SH-SY5Y (cell line): Measurements from ENCODE around the gene CYP2A7.

Experiments used
- GATA2 ChIP-seq: IDR thresholded peaks from 2 replicates; pipeline ENCODE4 v1.6.1; 2011; ENCODE audit warnings: mild to moderate bottlenecking, low read depth, low read length
- GATA3 ChIP-seq: IDR thresholded peaks from 2 replicates; pipeline ENCODE4 v1.6.1; 2011; ENCODE audit warnings: low read depth, mild to moderate bottlenecking, low read length, moderate library complexity

GRCh38 chr19:40888191-40888590 is 6.2 kb upstream of the CYP2A7 start:
- TF ChIP-seq GATA2 (no peak), GATA3 (no peak)
